HCT116 (cell line): ENCODE data around the gene ZFP36. TPM values are rescaled to one million over a fixed set of nuclear protein-coding genes. Genes with fewer than 3 reads are reported as not detected.
A peak's percentile ranks its signal among the peaks of the same experiment; 100 is the strongest.

Experiments used
- ATAC-seq: fragments of 200-7000 bp; cut with Tn5 transposase; 2 replicates; pipeline ENCODE4 v1.9.1; 2020; ENCODE audit warnings: mild to moderate bottlenecking, moderate library complexity
- BruUV-seq: library from RNA; stranded (reverse); fragments of 400-500 nt; replicated peaks from 2 replicates; lab custom pipeline; 2021; lab: Mats Ljungman, UMichigan
- CTCF ChIA-PET: fragments of 300-600 bp; sonication (Branson Sonifier 250); formaldehyde crosslinking; loops from one replicate; lab custom pipeline; 2021; ENCODE audit warnings: antibody characterized with exemption; lab: Charles Lee
- POLR2A ChIA-PET: fragments of 300-600, 350-600 bp; sonication (Branson Sonifier 250); formaldehyde crosslinking; loops from one replicate; lab custom pipeline; 2021; ENCODE audit warnings: antibody characterized with exemption; lab: Charles Lee
- RAD21 ChIA-PET, 2 experiments: fragments of 300-600 bp; sonication (Branson Sonifier 250); formaldehyde crosslinking; loops; one replicate each; lab custom pipeline; 2023; ENCODE audit warnings: low total read pairs in 2 of 2; ENCODE audit not compliant: uncharacterized antibody in 2 of 2, unreplicated experiment in 2 of 2, low non-redundant PET in 1 of 2; lab: Charles Lee
- DNase-seq: peaks from one replicate; pipeline ENCODE4 v3.0.0-alpha.2; 2010; ENCODE audit warnings: low read depth, low spot score
- H2AFZ ChIP-seq: fragments of 200-600 bp; shearing (Covaris generic), sonication (generic); 2 replicates; pipeline ENCODE4 v1.6.1; 2017; ENCODE audit warnings: low read depth, mixed run types, mixed read lengths, antibody characterized with exemption, low read length; ENCODE audit not compliant: poor library complexity, severe bottlenecking
- H3K27ac ChIP-seq: 2 replicates; pipeline ENCODE4 v1.5.1; 2012; ENCODE audit warnings: low read depth, low read length
- H3K27me3 ChIP-seq: fragments of 200-600 bp; sonication (generic); 2 replicates; pipeline ENCODE4 v1.6.1; 2016; ENCODE audit warnings: mixed run types, low read length, mixed read lengths; ENCODE audit not compliant: insufficient read depth
- H3K36me3 ChIP-seq, 2 experiments: fragments of 200-500 bp in 1 of 2; fragments of 200-600 bp in 1 of 2; sonication (Bioruptor generic) in 1 of 2; sonication (generic) in 1 of 2; 2 replicates each; pipeline versions ENCODE4 v1.5.1 to v1.6.1; 2014 to 2016; ENCODE audit warnings: low read length in 2 of 2, inconsistent platforms in 1 of 2, mixed read lengths in 1 of 2, mixed run types in 1 of 2; ENCODE audit not compliant: insufficient read depth in 2 of 2, control insufficient read depth in 1 of 2
- H3K4me1 ChIP-seq, 2 experiments: fragments of 200-600 bp in 1 of 2; sonication (generic) in 1 of 2; 2 replicates each; pipeline versions ENCODE4 v1.5.1 to v1.6.1; 2012 to 2017; ENCODE audit warnings: low read length in 2 of 2, inconsistent platforms in 1 of 2, mild to moderate bottlenecking in 1 of 2, mixed read lengths in 1 of 2, mixed run types in 1 of 2, moderate library complexity in 1 of 2; ENCODE audit not compliant: insufficient read depth in 2 of 2, control insufficient read depth in 1 of 2
- H3K4me2 ChIP-seq: fragments of 200-600 bp; sonication (generic); 2 replicates; pipeline ENCODE4 v1.6.1; 2017; ENCODE audit warnings: mixed run types, low read length, mixed read lengths
- H3K4me3 ChIP-seq, 2 experiments: fragments of 200-600 bp in 1 of 2; sonication (generic) in 1 of 2; replicated peaks in 1 of 2; 2 replicates each; pipeline ENCODE4 v1.5.1; 2011 to 2016; ENCODE audit warnings: low read length in 2 of 2, control low read depth in 1 of 2, low read depth in 1 of 2, mild to moderate bottlenecking in 1 of 2, mixed read lengths in 1 of 2, mixed run types in 1 of 2
- H3K79me2 ChIP-seq: fragments of 200-600 bp; sonication (generic); 2 replicates; pipeline ENCODE4 v1.6.1; 2017; ENCODE audit warnings: mild to moderate bottlenecking, mixed run types, low read length, moderate library complexity, mixed read lengths; ENCODE audit not compliant: insufficient read depth
- H3K9ac ChIP-seq: fragments of 200-600 bp; sonication (generic); 2 replicates; pipeline ENCODE4 v1.6.1; 2016; ENCODE audit warnings: low read length, mixed read lengths
- H3K9me2 ChIP-seq: fragments of 200-600 bp; sonication (generic), shearing (Covaris generic); 2 replicates; pipeline ENCODE4 v1.6.1; 2017; ENCODE audit warnings: mixed run types, mild to moderate bottlenecking, moderate library complexity; ENCODE audit not compliant: insufficient read depth
- H3K9me3 ChIP-seq, 2 experiments: fragments of 200-500 bp in 1 of 2; fragments of 200-600 bp in 1 of 2; sonication (Bioruptor generic) in 1 of 2; sonication (generic) in 1 of 2; 2 replicates each; pipeline ENCODE4 v1.6.1; 2014 to 2017; ENCODE audit warnings: low read length in 2 of 2, mixed read lengths in 2 of 2, inconsistent platforms in 1 of 2, low read depth in 1 of 2, mild to moderate bottlenecking in 1 of 2, mixed run types in 1 of 2, moderate library complexity in 1 of 2; ENCODE audit not compliant: control insufficient read depth in 1 of 2, insufficient read depth in 1 of 2
- H4K20me1 ChIP-seq: fragments of 200-600 bp; sonication (generic), shearing (Covaris generic); 2 replicates; pipeline ENCODE4 v1.6.1; 2017; ENCODE audit warnings: mixed run types, mild to moderate bottlenecking, moderate library complexity; ENCODE audit not compliant: insufficient read depth
- CBX3 ChIP-seq: IDR thresholded peaks from 2 replicates; pipeline ENCODE4 v1.6.1; 2012; ENCODE audit warnings: low read depth
- EGR1 ChIP-seq: IDR thresholded peaks from 2 replicates; pipeline ENCODE4 v1.6.1; 2012; ENCODE audit warnings: low read depth
- ELF1 ChIP-seq: IDR thresholded peaks from 2 replicates; pipeline ENCODE4 v1.6.1; 2012; ENCODE audit warnings: low read depth, borderline replicate concordance
- EZH2 ChIP-seq: fragments of 200-600 bp; sonication (generic); IDR thresholded peaks from 2 replicates; pipeline ENCODE4 v1.6.1; 2017; ENCODE audit warnings: antibody characterized with exemption, mixed run types
- FOSL1 ChIP-seq: IDR thresholded peaks from 2 replicates; pipeline ENCODE4 v1.6.1; 2012; ENCODE audit warnings: low read depth
- RAD21 ChIP-seq: IDR thresholded peaks from 2 replicates; pipeline ENCODE4 v1.6.1; 2012; ENCODE audit warnings: low read depth, mild to moderate bottlenecking
- TCF7L2 ChIP-seq: IDR thresholded peaks from 2 replicates; pipeline ENCODE4 v1.7.0; 2011; ENCODE audit warnings: borderline replicate concordance, inconsistent platforms; ENCODE audit not compliant: insufficient read depth, insufficient read length; ENCODE audit errors: extremely low read depth
- ZNF274 ChIP-seq: fragments of 200-500 bp; sonication (Bioruptor generic); IDR thresholded peaks from 2 replicates; pipeline ENCODE4 v1.6.1; 2014; ENCODE audit warnings: mild to moderate bottlenecking, low read depth, low read length, inconsistent platforms
- intact Hi-C: fragments of 100-400 bp; cut with micrococcal nuclease; formaldehyde crosslinking; loops from 2 replicates; pipeline ENCODE4 v1.10.0; 2022
- total RNA-seq: library from RNA; stranded (reverse); gene quantifications from one replicate; pipeline ENCODE4 v1.2.1, GENCODE V29; 2021; ENCODE audit not compliant: unreplicated experiment
- TF ChIP-seq, protein P1 (sequence below): IDR thresholded peaks from 2 replicates; pipeline ENCODE4 v1.6.1; 2012
- TF ChIP-seq, protein P2 (sequence below): IDR thresholded peaks from 2 replicates; pipeline ENCODE4 v1.6.1; 2011; ENCODE audit warnings: mild to moderate bottlenecking, low read length, moderate library complexity; ENCODE audit not compliant: insufficient replicate concordance; ENCODE audit errors: extremely low read depth

Gene ZFP36
- total RNA-seq, 1 experiment from 2014 or later: 131 TPM

GRCh38 chr19:39401549-39402345, 4.9 kb upstream of the ZFP36 start:
- Histone ChIP-seq H3K27me3 (no peaks in the 10 kb centered on the region), H3K36me3 (no peaks in the 10 kb centered on the region), H3K79me2 (peaks cover 15% of the 10 kb centered on the region), H3K9me2 (no peaks in the 10 kb centered on the region), H3K4me3 (peak overlapping the region; percentile 43 to 56), H4K20me1 (no peaks in the 10 kb centered on the region), H3K4me1 (peaks cover 57 to 96% of the 10 kb centered on the region in 2 experiments), H3K27ac (peak overlapping the region; percentile 99), H2AFZ (no peak overlapping the region), H3K9ac (peak overlapping the region; percentile 97), H3K9me3 (no peaks in the 10 kb centered on the region), H3K4me2 (peak overlapping the region; percentile 92)
- CTCF ChIA-PET: interaction anchor here (0.9 to 1.0 kb wide), 2 partner anchors 10 kb away, joined by 3 to 4 read pairs; partner anchors contain the start of genes MED29 and PAF1
- intact Hi-C loops: loop anchor here (1.0 kb wide), 1 partner anchor 10 kb away; no protein-coding TSS in a partner anchor
- RAD21 ChIA-PET: interaction anchor here in 1 of 2 experiments (1.4 kb wide), 1 partner anchor 10 kb away, joined by 4 read pairs; no protein-coding TSS in a partner anchor
- ATAC-seq (peak; percentile 18), DNase-seq (peak; percentile 78)
- POLR2A ChIA-PET: interaction anchor here (1.0 to 3.8 kb wide), 6 partner anchors 8 to 34 kb away, joined by 3 to 26 read pairs (median 6); partner anchors contain the start of genes MED29, PAF1 and RPS16
- BruUV-seq: TSS peak; percentile 27
- TF ChIP-seq CBX3 (no peak), TCF7L2 (no peak), EZH2 (no peak), ELF1 (no peak), RAD21 (no peak), FOSL1 (no peak), EGR1 (no peak), ZNF274 (no peak)
- TF ChIP-seq, protein P1, sequence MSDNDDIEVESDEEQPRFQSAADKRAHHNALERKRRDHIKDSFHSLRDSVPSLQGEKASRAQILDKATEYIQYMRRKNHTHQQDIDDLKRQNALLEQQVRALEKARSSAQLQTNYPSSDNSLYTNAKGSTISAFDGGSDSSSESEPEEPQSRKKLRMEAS: no peak
- TF ChIP-seq, protein P2, sequence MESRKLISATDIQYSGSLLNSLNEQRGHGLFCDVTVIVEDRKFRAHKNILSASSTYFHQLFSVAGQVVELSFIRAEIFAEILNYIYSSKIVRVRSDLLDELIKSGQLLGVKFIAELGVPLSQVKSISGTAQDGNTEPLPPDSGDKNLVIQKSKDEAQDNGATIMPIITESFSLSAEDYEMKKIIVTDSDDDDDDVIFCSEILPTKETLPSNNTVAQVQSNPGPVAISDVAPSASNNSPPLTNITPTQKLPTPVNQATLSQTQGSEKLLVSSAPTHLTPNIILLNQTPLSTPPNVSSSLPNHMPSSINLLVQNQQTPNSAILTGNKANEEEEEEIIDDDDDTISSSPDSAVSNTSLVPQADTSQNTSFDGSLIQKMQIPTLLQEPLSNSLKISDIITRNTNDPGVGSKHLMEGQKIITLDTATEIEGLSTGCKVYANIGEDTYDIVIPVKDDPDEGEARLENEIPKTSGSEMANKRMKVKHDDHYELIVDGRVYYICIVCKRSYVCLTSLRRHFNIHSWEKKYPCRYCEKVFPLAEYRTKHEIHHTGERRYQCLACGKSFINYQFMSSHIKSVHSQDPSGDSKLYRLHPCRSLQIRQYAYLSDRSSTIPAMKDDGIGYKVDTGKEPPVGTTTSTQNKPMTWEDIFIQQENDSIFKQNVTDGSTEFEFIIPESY: no peak
- TF ChIP-seq, all 23 proteins: peak for 0
